Measurements from ENCODE around the gene SLC14A1. TPM values are rescaled to one million over a fixed set of nuclear protein-coding genes. Genes with fewer than 3 reads are reported as not detected.

The SLC14A1 gene
- total RNA-seq, 1 experiment from 2014 or later: not detected

DNA sequence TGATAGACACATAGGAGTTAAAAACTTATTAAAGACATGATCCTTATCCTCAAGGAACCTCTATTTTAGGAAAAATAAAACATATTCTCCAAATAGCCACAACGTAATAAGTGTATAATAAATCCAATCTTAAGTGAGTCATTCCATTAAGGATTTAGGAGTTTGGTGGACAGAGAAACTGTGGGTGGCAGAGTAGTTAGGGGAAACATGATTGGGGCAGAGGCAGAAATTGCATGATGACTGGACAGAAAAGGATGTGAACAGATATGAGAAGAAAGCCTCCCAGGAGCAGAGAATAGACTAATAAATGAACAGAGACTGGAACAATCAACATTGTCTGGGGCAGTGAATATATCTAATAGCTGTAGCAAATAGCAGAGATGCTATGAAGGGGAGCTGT is 53.4 kb downstream of the SLC14A1 start:
- CTCF ChIA-PET: no interaction called here
- Histone ChIP-seq H3K9me2 (ENCODE audit: insufficient read depth) (no peaks in the 10 kb centered on the region), H4K20me1 (ENCODE audit: insufficient read depth) (no peaks in the 10 kb centered on the region), H3K9me3 (ENCODE audit: insufficient read depth, low read depth) (no peaks in the 10 kb centered on the region), H3F3A (ENCODE audit: insufficient read depth, low read depth) (peaks cover 3% of the 10 kb centered on the region; the same call in 1 of the 2 replicates), H3K4me2 (no peak overlapping the region), H3K36me3 (ENCODE audit: low read depth) (no peaks in the 10 kb centered on the region), H3K4me1 (replicated peaks; ENCODE audit: insufficient read depth) (peaks cover 11% of the 10 kb centered on the region; the same call in 1 of the 2 replicates), H2AFZ (no peak overlapping the region), H3K79me2 (ENCODE audit: low read depth) (no peaks in the 10 kb centered on the region), H3K27me3 (ENCODE audit: insufficient read depth, low read depth) (no peaks in the 10 kb centered on the region), H3K27ac (no peak overlapping the region), H3K4me3 (no peak overlapping the region)
- intact Hi-C loops (cut with micrococcal nuclease; ENCODE audit: unreplicated experiment): no loop called here
- POLR2A ChIA-PET (ENCODE audit: unreplicated experiment): no interaction called here
- TF ChIP-seq EZH2 (IDR thresholded peaks at IDR 0.05; ENCODE audit: low read depth): no peak
- TF ChIP-seq, protein P1, sequence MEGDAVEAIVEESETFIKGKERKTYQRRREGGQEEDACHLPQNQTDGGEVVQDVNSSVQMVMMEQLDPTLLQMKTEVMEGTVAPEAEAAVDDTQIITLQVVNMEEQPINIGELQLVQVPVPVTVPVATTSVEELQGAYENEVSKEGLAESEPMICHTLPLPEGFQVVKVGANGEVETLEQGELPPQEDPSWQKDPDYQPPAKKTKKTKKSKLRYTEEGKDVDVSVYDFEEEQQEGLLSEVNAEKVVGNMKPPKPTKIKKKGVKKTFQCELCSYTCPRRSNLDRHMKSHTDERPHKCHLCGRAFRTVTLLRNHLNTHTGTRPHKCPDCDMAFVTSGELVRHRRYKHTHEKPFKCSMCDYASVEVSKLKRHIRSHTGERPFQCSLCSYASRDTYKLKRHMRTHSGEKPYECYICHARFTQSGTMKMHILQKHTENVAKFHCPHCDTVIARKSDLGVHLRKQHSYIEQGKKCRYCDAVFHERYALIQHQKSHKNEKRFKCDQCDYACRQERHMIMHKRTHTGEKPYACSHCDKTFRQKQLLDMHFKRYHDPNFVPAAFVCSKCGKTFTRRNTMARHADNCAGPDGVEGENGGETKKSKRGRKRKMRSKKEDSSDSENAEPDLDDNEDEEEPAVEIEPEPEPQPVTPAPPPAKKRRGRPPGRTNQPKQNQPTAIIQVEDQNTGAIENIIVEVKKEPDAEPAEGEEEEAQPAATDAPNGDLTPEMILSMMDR (conservative IDR thresholded peaks at IDR 0.05): no peak
- DNase-seq: no peak
- BruUV-seq (replicated peaks): no TSS peak

DNA sequence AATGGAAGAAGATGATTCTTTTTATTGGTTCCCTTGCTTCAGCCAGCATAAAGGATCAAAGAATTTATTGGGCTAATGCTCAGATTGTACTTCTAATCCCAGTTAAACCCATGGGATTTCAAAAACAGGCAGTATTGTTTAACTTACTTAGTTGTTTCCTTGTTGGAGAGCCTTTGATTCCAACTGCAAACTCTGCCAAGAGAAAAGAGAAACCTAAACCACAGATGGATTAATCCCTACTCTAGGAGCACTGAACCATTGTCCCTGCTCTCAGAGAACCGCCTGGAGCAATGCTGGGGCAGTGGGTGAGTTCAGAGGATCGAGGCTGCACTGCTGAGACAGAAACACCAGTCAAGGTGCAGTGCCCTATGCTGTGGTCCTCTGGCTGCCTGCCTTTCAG is 56.6 kb downstream of the SLC14A1 start:
- ChIA-PET CTCF (no interaction called here), POLR2A (ENCODE audit: unreplicated experiment) (no interaction called here)
- TF ChIP-seq, protein P1 (conservative IDR thresholded peaks at IDR 0.05): no peak
- no peak for TF ChIP-seq EZH2 (IDR thresholded peaks at IDR 0.05; ENCODE audit: low read depth)
- Histone ChIP-seq H3K9me3 (ENCODE audit: insufficient read depth, low read depth) (no peaks in the 10 kb centered on the region), H4K20me1 (ENCODE audit: insufficient read depth) (no peaks in the 10 kb centered on the region), H3F3A (ENCODE audit: insufficient read depth, low read depth) (peaks cover 3% of the 10 kb centered on the region; the same call in 1 of the 2 replicates), H3K36me3 (ENCODE audit: low read depth) (no peaks in the 10 kb centered on the region), H3K79me2 (ENCODE audit: low read depth) (no peaks in the 10 kb centered on the region), H3K27ac (no peak overlapping the region), H2AFZ (no peak overlapping the region), H3K27me3 (ENCODE audit: insufficient read depth, low read depth) (no peaks in the 10 kb centered on the region), H3K4me2 (no peak overlapping the region), H3K4me1 (replicated peaks; ENCODE audit: insufficient read depth) (peaks cover 13% of the 10 kb centered on the region; the same call in 1 of the 2 replicates), H3K4me3 (no peak overlapping the region), H3K9me2 (ENCODE audit: insufficient read depth) (no peaks in the 10 kb centered on the region)
- intact Hi-C loops (cut with micrococcal nuclease; ENCODE audit: unreplicated experiment): no loop called here
- no peak for DNase-seq
- no TSS peak for BruUV-seq (replicated peaks)

DNA sequence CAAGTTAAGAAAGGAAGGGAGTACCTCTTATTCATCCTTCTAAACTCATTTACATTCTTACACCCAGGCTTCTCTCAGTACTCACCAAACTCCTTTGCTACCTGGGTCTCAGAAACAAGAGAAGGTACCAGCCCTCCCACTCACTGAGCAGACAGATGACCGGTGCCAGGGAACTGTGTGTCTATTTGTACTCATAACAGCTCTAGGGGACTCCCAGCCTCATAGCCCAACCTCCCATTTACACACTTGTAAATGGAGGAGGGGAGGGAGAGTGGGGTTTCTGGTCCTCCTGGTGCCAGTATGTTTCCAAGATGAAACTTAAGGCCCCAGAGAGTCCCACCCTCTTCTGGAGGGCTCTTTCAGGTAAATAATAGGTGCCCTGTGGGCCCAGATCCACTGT is 58.7 kb downstream of the SLC14A1 start:
- TF ChIP-seq EZH2 (IDR thresholded peaks at IDR 0.05; ENCODE audit: low read depth): no peak
- TF ChIP-seq, protein P1 (conservative IDR thresholded peaks at IDR 0.05): no peak

More for the DNA sequence above, 58.7 kb downstream of the SLC14A1 start:
- POLR2A ChIA-PET (ENCODE audit: unreplicated experiment): no interaction called here
- H3K9me2 ChIP-seq (ENCODE audit: insufficient read depth): no peaks in the 10 kb centered on the region
- no peaks in the 10 kb centered on the region for H3K9me3 ChIP-seq (ENCODE audit: insufficient read depth, low read depth)
- H4K20me1 ChIP-seq (ENCODE audit: insufficient read depth): no peaks in the 10 kb centered on the region
- no TSS peak for BruUV-seq (replicated peaks)
- H3K36me3 ChIP-seq (ENCODE audit: low read depth): no peaks in the 10 kb centered on the region
- H3F3A ChIP-seq (ENCODE audit: insufficient read depth, low read depth): no peaks in the 10 kb centered on the region
- H2AFZ ChIP-seq: no peak overlapping the region
- DNase-seq: no peak
- CTCF ChIA-PET: no interaction called here
- intact Hi-C loops (cut with micrococcal nuclease; ENCODE audit: unreplicated experiment): no loop called here
- no peak overlapping the region for H3K27ac ChIP-seq
- no peaks in the 10 kb centered on the region for H3K79me2 ChIP-seq (ENCODE audit: low read depth)
- no peak overlapping the region for H3K4me3 ChIP-seq
- no peak overlapping the region for H3K4me2 ChIP-seq
- H3K4me1 ChIP-seq (replicated peaks; ENCODE audit: insufficient read depth): peaks cover 6% of the 10 kb centered on the region; the same call in 1 of the 2 replicates
- H3K27me3 ChIP-seq (ENCODE audit: insufficient read depth, low read depth): no peaks in the 10 kb centered on the region
